Activated CD8-positive, alpha-beta T cell treated with anti-CD3 and anti-CD28 coated beads, Interleukin-2, amount 10 ng/mL, durations not matched to agents 7 days and 5 days (primary cell): Measurements from ENCODE around the gene IARS2. TPM values are rescaled to one million over a fixed set of nuclear protein-coding genes. Genes with fewer than 3 reads are reported as not detected.

ENCODE experiments used
- ATAC-seq: fragments of 150-1000 bp; cut with Tn5 transposase; one replicate; pipeline ENCODE4 v1.10.0; 2021; ENCODE audit warnings: moderate library complexity
- CTCF ChIA-PET: fragments of 350-600 bp; sonication (Branson Sonifier 250); formaldehyde crosslinking; loops from one replicate; lab custom pipeline; 2021; ENCODE audit warnings: antibody characterized with exemption; lab: Charles Lee
- POLR2A ChIA-PET: fragments of 350-600 bp; sonication (Branson Sonifier 250); formaldehyde crosslinking; loops from one replicate; lab custom pipeline; 2021; ENCODE audit warnings: antibody characterized with exemption; lab: Charles Lee
- DNase-seq: peaks from one replicate; pipeline ENCODE4 v3.0.0-alpha.2; 2020
- H3K27ac Mint-ChIP-seq: one replicate; pipeline ENCODE4 v1.8.0; 2021; ENCODE audit warnings: mild to moderate bottlenecking, mixed read lengths
- H3K27me3 Mint-ChIP-seq: one replicate; pipeline ENCODE4 v1.8.0; 2021; ENCODE audit warnings: low read depth, mixed read lengths
- H3K36me3 Mint-ChIP-seq: one replicate; pipeline ENCODE4 v1.8.0; 2021; ENCODE audit warnings: low read depth, mixed read lengths
- H3K4me1 Mint-ChIP-seq: one replicate; pipeline ENCODE4 v1.8.0; 2021; ENCODE audit warnings: low read depth, mixed read lengths
- H3K4me3 Mint-ChIP-seq: one replicate; pipeline ENCODE4 v1.8.0; 2021; ENCODE audit warnings: mild to moderate bottlenecking, mixed read lengths
- H3K9me3 Mint-ChIP-seq: one replicate; pipeline ENCODE4 v1.8.0; 2022; ENCODE audit warnings: mixed read lengths; ENCODE audit not compliant: insufficient read depth
- microRNA-seq: library from miRNA; unstranded; fragments of <30 nt; microRNA quantifications from one replicate; pipeline ENCODE4 v1.2.0, GENCODE V29; 2022
- total RNA-seq, 2 experiments: library from RNA; stranded (reverse); gene quantifications; one replicate each; pipeline ENCODE4 v1.2.3, GENCODE V29; 2021

IARS2 gene
- total RNA-seq, 2 experiments from 2014 or later, result 54.8 to 57.9 TPM

DNA sequence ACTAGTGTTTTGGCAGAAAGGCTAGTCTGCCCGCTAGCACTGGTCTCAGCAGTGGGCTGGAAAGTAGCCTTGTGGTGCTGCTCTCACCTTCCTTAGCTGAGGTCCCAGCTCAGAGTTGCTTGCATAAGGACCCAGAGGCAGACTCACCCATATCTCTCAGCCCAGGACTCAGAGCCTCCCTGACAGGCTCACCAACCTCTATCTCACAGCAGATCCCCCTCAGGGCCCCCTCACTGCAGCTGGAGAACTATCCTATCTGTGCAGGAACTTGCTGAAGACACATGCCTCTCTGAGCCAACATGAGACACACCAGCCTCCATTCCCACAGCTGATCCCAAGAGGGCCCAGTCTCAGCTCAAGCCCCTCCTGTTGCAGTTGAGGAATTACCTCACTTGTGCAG lies 82.6 kb downstream of the IARS2 start:
- ATAC-seq (no peak), DNase-seq (no peak)
- ChIA-PET CTCF (no interaction called here), POLR2A (no interaction called here)
- H3K27ac Mint-ChIP-seq, result no peak overlapping the region
- no peak overlapping the region for H3K4me3 Mint-ChIP-seq
- H3K4me1 Mint-ChIP-seq, result no peaks in the 10 kb centered on the region
- no peaks in the 10 kb centered on the region for H3K27me3 Mint-ChIP-seq
- peaks cover 65% of the 10 kb centered on the region for H3K36me3 Mint-ChIP-seq
- H3K9me3 Mint-ChIP-seq, result no peaks in the 10 kb centered on the region

DNA sequence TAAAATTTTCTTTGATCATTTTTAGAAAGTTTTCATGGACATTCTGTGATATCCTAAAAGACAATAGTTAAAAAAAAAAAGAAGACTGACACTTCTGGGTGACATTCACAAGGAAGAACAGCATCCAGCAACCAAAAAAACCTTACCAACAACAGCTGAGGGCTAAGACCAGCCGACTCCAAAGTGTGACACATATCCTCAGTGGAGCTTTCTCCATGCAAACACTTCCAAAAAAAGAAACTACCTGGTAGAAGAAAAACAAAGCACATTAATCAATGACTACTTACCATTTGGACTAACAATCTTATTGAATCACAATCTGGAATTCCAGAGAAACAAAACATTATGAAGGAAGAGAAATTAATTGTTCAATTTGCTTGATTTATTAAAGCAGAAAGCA lies 88.2 kb downstream of the IARS2 start:
- Mint-ChIP-seq H3K27ac (no peak overlapping the region), H3K9me3 (no peaks in the 10 kb centered on the region), H3K27me3 (no peaks in the 10 kb centered on the region), H3K36me3 (peaks cover 43% of the 10 kb centered on the region), H3K4me3 (no peak overlapping the region), H3K4me1 (no peaks in the 10 kb centered on the region)
- ChIA-PET CTCF (no interaction called here), POLR2A (no interaction called here)
- ATAC-seq (no peak), DNase-seq (no peak)

DNA sequence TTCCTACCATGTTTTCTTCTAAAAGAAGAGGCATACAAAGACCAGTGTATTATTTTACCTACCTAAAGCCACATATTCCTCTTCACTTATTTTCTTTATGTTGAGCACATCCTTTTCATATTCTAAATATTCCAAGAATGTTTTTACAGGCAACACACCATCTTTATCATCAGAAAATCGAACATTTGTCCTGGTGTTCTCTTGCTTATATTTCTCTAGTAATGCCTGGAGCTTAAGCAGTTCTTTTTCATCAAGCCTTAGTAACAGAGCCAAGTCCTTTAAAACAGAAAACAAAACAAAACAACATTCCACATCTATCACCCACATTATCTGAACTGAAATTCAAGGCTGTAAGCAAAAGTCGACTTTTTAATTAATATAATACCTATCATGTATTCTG lies 88.7 kb downstream of the IARS2 start:
- ATAC-seq, result no peak
- CTCF ChIA-PET, result interaction anchor here (1.0 kb wide), 1 partner anchor 12 kb away, joined by 3 read pairs; no protein-coding TSS in a partner anchor
- no peak overlapping the region for H3K27ac Mint-ChIP-seq
- H3K27me3 Mint-ChIP-seq, result no peaks in the 10 kb centered on the region
- DNase-seq, result no peak
- POLR2A ChIA-PET, result no interaction called here
- H3K4me3 Mint-ChIP-seq, result no peak overlapping the region
- H3K9me3 Mint-ChIP-seq, result no peaks in the 10 kb centered on the region
- H3K36me3 Mint-ChIP-seq, result peaks cover 39% of the 10 kb centered on the region
- H3K4me1 Mint-ChIP-seq, result no peaks in the 10 kb centered on the region

DNA sequence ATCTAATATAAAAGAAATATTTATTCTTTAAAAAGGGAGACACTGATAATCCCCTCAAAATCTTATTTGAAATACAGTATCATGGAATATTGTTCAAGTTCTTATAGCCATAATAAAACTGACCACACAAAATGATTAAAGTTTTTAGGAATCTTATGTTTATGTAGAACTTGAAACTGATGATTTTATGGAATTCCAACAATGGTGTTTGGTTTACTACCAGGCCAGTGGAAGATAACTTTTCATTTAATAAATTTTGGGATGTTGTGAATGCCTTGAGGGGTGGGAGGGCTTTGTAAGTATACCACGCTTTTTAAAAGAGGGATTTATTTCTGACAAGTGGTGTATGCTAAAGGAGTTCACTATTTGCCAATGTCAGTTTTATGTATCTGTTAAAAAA lies 90.6 kb downstream of the IARS2 start:
- ChIA-PET POLR2A (no interaction called here), CTCF (no interaction called here)
- no peaks in the 10 kb centered on the region for H3K9me3 Mint-ChIP-seq
- no peak overlapping the region for H3K27ac Mint-ChIP-seq
- H3K4me1 Mint-ChIP-seq, result no peaks in the 10 kb centered on the region
- DNase-seq, result no peak
- H3K27me3 Mint-ChIP-seq, result no peaks in the 10 kb centered on the region
- H3K4me3 Mint-ChIP-seq, result no peak overlapping the region
- ATAC-seq, result no peak
- H3K36me3 Mint-ChIP-seq, result peaks cover 35% of the 10 kb centered on the region

DNA sequence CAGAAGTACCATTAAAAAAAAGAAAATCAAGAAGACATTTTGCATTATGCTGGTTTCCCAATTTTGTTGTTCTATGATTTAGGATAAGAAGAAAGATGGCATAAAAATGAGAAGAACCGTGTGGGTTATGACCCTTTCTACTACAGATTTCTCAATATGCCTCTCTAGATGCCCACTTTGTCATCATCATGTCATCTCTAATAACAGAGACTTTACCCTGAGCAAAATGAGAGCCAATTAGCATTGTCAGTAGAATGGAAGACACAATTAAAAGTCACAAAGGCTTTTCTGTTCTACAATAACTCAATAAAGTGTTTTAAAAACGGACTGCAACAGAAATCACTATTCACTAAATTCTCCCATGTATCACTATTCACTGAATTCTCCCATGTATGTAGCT lies 92.8 kb downstream of the IARS2 start:
- DNase-seq (no peak), ATAC-seq (no peak)
- Mint-ChIP-seq H3K27ac (no peak overlapping the region), H3K9me3 (no peaks in the 10 kb centered on the region), H3K36me3 (peaks cover 24% of the 10 kb centered on the region), H3K27me3 (no peaks in the 10 kb centered on the region), H3K4me1 (no peaks in the 10 kb centered on the region), H3K4me3 (no peak overlapping the region)
- CTCF ChIA-PET, result interaction anchor here (1.1 to 2.4 kb wide), 5 partner anchors 9 to 547 kb away, joined by 3 to 10 read pairs (median 3); no protein-coding TSS in a partner anchor
- POLR2A ChIA-PET, result no interaction called here

DNA sequence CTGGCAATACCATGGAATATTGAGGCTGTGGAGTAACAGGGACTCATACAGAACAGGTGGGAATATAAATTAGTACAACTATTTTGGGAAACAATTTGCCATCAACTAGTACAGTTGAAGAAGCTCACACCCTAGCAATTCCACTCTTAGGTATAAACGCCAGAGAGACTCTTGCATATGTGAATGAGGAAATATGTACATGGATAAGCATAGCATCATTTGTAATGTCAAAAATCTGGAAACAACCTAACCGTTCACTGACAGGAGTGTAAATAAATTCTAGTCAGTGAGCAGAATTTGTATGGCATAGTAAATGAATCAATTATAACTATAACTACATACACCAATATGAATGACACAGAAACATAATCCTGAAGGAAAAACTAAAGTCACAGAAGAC lies 94.6 kb downstream of the IARS2 start:
- Mint-ChIP-seq H3K36me3 (peaks cover 27% of the 10 kb centered on the region), H3K4me3 (no peak overlapping the region), H3K4me1 (no peaks in the 10 kb centered on the region), H3K27me3 (no peaks in the 10 kb centered on the region), H3K9me3 (no peaks in the 10 kb centered on the region), H3K27ac (no peak overlapping the region)
- no peak for DNase-seq
- CTCF ChIA-PET, result interaction anchor here (1.6 to 2.4 kb wide), 5 partner anchors 8 to 545 kb away, joined by 4 to 10 read pairs (median 7); no protein-coding TSS in a partner anchor
- no peak for ATAC-seq
- POLR2A ChIA-PET, result no interaction called here

DNA sequence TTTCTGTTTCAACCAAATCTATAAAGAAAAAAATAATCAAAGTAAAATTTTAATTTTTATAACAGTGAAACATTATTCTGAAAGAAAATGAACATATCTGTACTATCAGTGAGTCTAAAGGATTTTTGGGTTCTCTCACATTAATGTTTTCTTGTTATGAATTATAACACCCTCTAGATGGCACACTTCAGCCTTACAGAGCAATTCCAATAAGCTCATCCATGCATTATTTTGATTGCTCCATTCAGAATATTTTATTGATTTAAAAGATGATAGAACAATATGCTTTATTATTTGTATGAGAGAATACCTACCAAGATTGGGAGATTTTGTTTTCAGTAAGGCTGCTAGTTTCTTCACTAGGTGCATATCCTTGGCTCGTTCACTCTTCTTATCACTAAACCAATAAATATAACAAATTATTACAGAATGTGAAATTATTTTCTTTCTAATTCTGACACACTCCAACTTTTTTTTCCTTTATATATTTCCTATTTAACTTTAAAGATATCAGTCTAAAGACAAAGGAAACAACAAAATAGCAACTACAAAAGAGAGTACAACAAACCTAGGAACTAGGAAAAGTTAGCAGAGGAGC lies 95.9 kb downstream of the IARS2 start:
- Mint-ChIP-seq H3K27ac (no peak overlapping the region), H3K36me3 (peaks cover 31% of the 10 kb centered on the region), H3K27me3 (no peaks in the 10 kb centered on the region), H3K4me1 (no peaks in the 10 kb centered on the region), H3K4me3 (no peak overlapping the region), H3K9me3 (no peaks in the 10 kb centered on the region)
- DNase-seq (no peak), ATAC-seq (no peak)
- ChIA-PET CTCF (interaction anchor here (1.0 to 1.6 kb wide), 9 partner anchors 8 to 586 kb away, joined by 3 to 14 read pairs (median 5); no protein-coding TSS in a partner anchor), POLR2A (no interaction called here)

DNA sequence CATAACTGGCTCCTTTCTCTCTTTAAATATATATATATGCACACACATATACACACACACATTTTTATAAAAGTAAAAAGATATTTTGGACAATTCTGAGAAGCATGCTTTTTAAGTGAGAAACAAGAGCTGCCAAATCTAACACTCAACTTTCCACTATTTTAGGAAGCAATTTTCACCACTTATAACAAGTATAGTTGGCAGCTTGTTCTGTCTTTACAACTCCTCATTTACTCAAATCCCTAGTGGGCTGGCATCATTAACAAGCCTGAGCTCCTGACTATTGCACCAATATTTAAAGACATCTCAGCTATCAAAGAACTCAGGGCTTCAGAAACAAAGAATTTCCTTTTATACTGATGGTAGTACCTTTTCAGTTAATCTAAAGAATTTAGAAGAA lies 101.8 kb downstream of the IARS2 start:
- Mint-ChIP-seq H3K27ac (no peak overlapping the region), H3K27me3 (no peaks in the 10 kb centered on the region), H3K36me3 (peaks cover 17% of the 10 kb centered on the region), H3K4me3 (no peak overlapping the region), H3K4me1 (no peaks in the 10 kb centered on the region), H3K9me3 (no peaks in the 10 kb centered on the region)
- ChIA-PET CTCF (interaction anchor here (1.0 to 1.2 kb wide), 3 partner anchors 9 to 20 kb away, joined by 3 to 4 read pairs (median 3); no protein-coding TSS in a partner anchor), POLR2A (no interaction called here)
- no peak for DNase-seq
- no peak for ATAC-seq

Small RNA genes within 50 kb of the gene (microRNA-seq; reads per million reads assigned to microRNA genes)
- gene MIR194-1 (2.3 reads per million), gene MIR215 (not detected)

Other genes starting within 250 kb of the IARS2 start
- gene SLC30A10, start 165.6 kb upstream of the IARS2 start, total RNA-seq, result not detected
- gene EPRS1, start 47.6 kb upstream of the IARS2 start, total RNA-seq, result 100 to 1,000 TPM; 115 to 116 TPM
- 10 to 100 TPM; 19.7 to 26.3 TPM for gene BPNT1, start 4.3 kb upstream of the IARS2 start, total RNA-seq
- gene RAB3GAP2, start 178.3 kb downstream of the IARS2 start, total RNA-seq, result 10 to 100 TPM; 46.1 to 52.3 TPM